GM15510 (cell line): ENCODE data around the gene MACF1.

Experiments
- POLR2A ChIP-seq: IDR thresholded peaks from 3 replicates; pipeline ENCODE4 v1.6.1; 2011; ENCODE audit warnings: borderline replicate concordance; ENCODE audit not compliant: insufficient read length; ENCODE audit errors: extremely low read depth

MACF1 gene

GRCh38 chr1:39170731-39171667, 33.5 kb upstream of the MACF1 start:
- TF ChIP-seq POLR2A = no peak

- TF ChIP-seq POLR2A = no peak
Measured at GRCh38 chr1:39173119-39173994, 31.1 kb upstream of the MACF1 start.

GRCh38 chr1:39173995-39174380, 30.5 kb upstream of the MACF1 start:
- TF ChIP-seq POLR2A = no peak

DNA sequence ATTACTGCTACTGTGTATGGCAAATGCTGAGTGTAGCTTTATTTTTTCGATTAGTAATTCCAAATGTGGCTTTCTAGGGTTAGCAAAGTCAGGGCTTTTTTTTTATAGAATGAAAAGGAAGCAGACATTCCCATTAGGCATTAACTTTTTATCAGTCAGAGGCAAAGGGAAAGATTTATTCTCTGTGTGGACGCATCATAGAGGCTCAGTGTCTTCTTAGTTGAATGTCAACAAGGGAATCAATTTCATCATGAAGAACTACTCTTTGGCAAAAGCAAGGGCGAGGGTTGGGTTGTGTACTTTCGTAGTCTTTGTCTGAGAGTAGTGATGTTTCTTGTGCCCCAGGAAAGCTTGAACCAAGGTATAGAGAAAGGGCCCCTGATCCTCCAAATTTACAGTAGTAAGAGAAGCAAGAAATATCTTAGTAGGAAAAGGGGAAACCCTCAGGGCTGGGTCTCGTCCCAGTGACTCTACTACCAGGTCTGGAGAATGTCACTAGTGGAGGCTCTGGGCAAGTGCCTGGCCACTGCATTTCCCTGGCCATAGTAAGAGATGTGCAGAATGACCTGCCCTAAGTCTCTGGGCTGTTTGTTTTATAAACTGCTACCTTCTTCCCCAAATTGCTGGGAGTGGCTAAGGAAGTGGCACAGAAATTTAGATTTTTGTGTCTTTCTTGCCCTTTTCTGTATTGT, 30.0 kb upstream of the MACF1 start:
- TF ChIP-seq POLR2A = no peak

GRCh38 chr1:39177706-39178105, 26.8 kb upstream of the MACF1 start:
- TF ChIP-seq POLR2A = no peak

DNA sequence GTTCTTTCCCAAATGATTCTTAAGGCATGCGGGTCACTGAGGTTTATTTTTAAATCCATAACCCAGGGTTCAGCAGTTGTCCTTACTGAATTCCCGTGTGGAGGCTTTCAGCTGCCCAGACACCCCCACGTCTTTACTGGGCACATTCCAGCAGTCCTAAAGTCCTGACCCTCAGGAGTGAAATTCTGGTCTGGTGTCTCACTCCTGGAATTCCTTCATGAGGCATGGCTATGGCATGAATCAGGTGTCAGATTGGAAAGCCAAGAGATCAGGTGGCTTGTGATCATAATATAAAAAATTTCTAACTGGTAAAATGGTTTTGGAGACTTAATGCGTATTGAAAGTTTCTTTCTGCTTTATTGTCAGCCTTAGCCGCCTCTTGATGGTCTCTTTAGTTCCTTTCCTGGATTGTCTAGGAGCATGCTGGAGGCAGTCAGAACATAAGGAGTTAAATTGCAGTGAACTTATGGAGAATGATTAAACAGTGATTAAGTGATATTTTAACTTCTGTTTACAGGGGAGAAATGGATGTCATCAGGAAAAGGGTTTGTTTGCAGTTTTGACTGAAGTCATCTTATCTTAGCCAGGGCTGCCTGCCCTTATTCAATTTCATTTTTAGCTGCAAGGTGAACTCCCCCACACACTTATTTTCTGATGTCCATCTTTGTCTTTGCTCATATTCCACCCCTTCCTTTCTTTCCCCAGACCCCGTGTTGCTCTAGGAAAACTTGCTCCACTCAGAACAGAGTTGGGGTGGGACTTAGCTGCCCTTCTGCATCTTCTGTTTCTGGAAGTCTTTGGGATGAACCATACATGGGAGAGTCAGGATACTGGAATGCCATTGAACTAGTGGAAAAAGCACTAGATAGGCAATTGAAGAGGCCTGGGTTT, 25.7 kb upstream of the MACF1 start:
- no peak for TF ChIP-seq POLR2A

DNA sequence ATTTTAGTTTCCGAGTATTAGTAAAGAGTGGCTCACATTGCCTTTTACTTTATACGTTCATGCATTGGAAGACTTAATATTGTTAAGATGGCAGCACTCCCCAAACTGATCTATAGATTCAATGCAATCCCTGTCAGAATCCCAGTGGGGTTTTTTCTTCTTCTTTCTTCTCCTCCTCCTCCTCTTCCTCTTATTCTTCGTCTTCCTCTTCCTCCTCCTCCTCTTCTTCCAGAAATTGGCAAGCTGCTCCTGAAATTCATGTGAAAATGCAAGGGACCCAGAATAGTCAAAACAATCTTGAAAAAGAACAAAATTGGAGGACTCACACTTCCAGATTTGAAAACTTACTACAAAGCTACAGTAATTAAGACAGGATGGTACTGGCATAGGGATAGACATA, 23.2 kb upstream of the MACF1 start:
- no peak for TF ChIP-seq POLR2A

GRCh38 chr1:39182804-39183203, 21.7 kb upstream of the MACF1 start:
- no peak for TF ChIP-seq POLR2A

DNA sequence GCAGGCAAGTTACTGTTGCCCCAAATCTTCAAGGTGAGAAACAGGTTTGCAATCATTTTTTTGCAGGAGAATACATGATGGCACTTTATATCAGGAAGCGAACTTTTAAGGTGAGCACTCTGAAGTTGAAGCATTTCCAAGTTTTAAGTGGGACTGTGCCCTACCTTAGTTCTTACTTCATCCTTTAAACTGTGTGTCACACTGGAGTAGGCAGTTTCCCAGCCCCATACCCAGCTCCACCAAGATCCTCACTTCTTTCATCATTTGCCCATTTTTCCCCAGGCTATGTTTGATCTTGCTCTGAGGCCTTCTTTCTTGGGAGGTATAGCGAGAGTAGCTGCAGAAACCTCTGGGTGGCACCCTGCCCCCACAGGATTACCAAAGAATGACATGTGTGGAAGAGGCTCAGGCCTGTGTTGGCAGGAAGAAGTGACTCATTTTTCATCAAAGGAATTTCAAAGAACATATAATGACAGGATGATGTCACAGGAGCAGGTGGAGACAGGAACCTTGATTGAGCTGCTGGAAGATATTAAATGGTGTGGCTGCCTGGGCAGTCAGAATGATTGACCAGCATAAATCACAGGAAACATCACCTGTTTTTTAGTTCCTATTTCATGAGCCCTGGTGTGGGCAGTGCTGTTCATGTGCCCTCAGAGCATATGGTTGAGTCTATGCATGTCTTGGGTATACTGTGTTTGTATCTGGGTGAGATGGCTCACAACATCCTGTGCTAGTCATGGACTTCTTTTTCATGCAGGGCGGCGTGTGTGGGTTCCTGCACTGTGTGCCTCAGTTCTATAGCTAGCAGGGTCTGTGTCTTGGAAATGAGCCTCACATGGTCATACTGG, 20.8 kb upstream of the MACF1 start:
- TF ChIP-seq POLR2A = no peak

DNA sequence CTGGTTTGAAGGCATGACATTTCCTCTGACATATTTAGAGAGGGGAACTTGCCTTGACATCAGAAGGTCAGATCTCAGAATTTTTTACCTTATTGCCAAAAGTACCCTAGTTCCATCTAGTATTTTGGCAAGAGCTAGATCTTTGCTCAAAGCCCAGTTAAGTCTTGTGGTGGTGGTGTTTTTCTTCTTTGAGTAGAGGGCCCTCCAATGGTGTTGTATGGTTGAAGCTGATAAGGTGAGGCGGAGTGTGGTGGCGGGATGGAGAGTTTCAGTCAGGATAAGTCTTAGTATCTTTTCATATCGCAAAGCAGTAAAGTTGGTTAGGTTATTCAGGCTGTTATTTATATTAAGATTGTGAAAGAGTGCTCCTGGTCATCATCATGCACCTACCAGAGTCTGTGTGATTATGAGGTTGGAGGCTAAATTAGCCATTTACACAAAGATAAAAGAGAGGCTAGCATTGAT, 20.1 kb upstream of the MACF1 start:
- no peak for TF ChIP-seq POLR2A

GRCh38 chr1:39187275-39188046, 17.0 kb upstream of the MACF1 start:
- TF ChIP-seq POLR2A = no peak

- no peak for TF ChIP-seq POLR2A
Measured at GRCh38 chr1:39189592-39190041, 14.9 kb upstream of the MACF1 start.
